Stimulated activated CD8-positive, alpha-beta memory T cell treated with anti-CD3 and anti-CD28 coated beads, Interleukin-4, amount 100 ng/mL, for 1 hour (primary cell): ENCODE measurements around the gene KCNJ12.
"Not testable (repeated sequence)": the region's sequence is repeated elsewhere in the genome, so short reads cannot be mapped to it uniquely, and the experiment has no call there.

Experiments used
- DNase-seq, 2 donors: peaks; one replicate each; pipeline ENCODE4 v3.0.0-alpha.2; 2020; ENCODE audit warnings: low read depth in 2 of 2, low spot score in 1 of 2

The KCNJ12 gene

DNA sequence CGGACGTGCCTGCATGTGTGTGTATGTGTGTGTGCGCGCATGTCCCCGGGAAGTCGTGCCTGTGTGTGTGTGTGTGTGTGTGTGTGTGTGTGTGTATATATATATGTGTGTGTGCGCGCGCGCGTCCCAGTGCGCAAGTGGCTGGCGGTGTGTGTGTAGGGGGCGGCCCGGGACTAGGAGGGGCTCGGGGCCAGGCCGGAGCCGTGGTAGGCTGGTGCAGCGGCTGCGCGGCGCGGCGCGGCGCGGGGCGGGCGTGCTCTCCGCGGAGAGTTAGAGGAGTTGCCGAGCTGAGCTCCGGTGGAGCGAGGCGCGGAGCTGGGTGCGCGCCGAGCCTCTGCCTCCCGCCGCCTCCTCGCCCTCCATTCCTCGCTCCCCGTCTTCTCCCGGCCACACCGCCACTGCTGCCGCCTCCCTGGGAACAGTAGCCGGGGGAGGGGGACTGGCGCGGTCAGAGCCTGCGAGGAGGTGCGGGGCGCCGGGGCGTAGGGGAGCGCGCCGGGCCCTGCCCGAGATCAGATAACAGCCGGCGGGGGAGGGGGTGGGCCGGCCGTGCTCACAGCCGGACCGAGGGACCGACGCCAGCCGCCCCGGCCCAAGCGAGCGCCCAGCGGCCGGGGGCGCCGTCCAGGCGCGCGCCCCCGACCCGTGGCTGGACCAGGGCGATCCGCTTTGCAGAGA is at the start of gene KCNJ12:
Gene KCNJ12 (plus strand): TSS at position 277 of the 678 bp plus-strand sequence. CDS start 38,986 bp downstream, outside the sequence.
- DNase-seq = no peak

DNA sequence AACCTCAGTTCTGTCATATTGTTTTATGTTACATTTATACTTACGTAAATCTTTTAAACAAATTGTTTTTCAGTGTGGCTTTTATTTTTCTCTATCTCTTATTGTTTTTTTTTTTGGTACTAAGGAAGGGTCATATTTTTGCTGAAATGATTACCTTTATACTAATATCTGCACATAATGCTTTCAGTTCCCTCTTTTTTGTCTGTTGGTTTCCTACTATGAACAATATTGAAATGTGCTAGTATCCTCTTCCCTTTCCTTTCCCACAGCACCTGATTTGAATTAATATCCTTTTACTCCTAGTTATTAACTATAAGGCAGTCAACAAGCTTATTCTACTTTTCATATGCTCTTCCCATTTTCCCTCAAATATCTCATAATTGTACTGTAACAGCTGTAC is 48.2 kb upstream of the KCNJ12 start:
- DNase-seq = not testable (repeated sequence)

DNA sequence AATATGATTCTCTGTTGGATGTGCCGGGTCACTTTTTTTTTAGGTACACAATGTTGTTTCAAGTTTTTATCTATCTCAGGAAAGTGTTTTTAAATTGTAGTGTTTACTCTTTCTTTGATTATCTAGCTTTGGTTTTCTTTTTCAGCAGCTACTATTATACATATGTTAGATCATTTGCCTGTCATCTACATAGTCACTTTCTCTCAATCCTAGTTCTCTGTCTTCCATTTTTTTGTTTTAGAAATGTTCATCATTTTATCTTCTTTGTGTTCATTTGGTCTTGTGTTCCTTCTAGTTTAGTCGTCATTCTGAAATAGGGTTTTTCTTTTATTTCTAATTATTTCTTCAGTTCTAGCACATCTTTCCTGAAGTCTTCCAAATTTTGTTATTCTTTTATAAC is 47.4 kb upstream of the KCNJ12 start:
- not testable (repeated sequence) for DNase-seq

DNA sequence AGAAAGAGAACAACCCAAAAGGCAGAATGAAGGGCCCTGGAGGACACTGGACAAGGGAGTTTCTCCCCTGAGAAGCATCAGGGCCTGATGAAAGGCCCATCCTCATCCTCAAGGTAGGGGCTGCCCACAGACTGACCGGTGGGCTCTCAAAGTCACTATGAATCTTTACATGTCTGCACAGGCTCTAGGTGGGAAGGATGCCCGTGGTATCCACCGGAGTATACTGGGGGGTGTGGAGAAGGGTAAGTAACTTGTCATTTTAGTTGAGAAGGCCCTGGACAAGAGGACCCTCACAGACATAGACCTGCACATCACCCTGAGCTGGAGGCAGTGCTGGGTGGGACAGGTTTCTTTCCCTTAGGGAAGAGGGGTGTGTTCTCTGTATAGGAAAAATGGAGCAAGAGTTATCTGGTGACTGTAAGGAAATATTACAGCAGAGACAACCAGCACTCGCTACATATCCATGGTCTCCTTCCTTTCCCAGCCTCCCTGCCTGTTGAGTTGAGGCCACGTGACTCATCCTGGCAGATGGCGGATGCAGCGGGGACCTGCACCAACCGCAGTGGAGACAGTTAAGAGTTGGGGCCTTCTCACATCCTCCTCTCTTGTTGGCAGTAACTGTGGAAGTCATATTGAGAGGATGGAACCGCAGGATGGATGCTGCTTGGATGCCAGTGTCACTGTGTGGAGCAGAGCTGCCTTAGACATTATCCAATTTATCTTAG is 45.6 kb upstream of the KCNJ12 start:
- no peak for DNase-seq

DNA sequence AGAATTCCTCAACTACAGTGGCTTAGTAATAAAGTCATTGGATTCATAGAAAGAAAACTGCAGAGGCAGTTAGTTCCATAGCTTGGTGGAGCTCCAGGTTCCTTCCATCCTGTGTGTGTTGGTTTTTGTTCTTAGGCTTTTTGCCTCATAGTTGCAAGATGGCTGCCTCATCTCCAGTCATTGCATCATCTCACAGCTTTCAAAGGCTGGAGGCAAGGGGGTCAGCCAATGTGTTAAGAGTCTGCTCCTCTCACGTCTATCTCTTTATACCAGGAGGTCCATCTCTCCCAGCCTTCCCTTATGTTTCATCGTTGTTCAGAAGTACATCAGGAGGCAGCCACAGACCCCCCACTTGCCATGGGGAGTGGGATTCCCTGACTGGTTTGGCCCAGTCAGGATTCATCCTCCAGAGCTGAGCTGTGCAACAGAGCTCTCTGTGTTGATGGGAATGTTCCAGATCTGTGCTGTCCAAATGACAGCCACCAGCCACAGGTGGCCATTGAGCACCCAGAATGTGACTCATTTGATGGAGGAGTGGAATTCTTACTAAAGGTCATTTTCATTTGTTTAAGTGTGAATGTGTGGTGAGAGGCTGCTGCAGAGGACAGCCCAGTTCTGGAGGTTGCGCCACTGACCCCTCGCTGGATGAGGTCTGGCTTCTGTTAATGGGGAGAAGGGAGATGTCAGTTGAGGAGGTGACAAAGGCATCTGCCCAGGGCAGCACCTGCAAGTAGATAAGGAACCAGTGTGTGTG is 39.4 kb upstream of the KCNJ12 start:
- not testable (repeated sequence) for DNase-seq

DNA sequence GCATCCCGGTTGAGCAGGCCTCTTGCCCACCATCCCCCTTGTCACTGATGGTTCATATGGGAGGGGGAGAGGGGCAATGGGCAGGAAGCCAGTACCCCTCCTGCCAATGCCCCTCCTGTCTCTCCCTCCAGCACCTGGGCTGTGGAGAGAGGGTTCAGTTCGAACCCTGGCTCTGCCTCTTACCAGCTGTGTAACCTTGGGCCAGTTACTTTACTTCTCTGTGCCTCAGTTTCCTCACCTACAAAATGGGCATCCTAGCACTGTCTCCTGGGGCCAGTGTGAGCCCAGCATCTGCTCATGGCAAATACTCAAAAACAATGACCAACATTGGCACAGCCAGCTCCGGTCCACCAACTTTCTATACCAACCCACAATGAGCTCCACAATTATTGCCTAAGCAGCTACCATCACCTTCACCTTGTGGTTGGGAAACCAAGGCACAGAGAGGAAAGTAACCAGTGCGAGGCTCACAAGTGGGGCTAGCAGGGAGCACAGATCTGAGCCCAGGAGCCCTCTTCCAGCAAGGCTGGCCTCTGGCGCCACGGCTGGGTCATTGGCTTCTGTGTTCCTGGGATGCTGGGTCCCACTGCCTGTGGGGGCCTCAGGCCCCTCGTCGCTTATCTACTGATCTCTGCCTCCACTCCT is 38.1 kb upstream of the KCNJ12 start:
- DNase-seq = not testable (repeated sequence)

DNA sequence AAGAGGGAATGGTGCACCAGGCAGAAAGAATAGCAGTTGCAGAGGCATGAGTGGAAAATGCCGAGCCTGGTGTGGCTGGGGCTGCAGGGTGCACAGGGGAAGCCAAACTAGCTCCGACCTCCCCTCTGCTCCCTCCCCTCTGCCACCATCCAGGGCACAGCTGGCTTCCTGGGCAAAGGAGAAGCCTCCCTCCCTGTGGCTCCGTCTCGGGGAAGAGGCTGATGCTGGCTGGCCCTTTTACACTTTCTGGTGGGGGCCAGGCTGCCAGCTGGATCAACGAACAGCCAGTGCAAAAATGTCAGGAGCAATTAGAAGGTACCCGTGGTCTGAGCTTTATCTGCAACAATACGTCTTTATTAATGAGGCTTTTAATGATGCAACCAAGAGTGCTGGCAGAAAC is 37.1 kb upstream of the KCNJ12 start:
- DNase-seq = no peak

DNA sequence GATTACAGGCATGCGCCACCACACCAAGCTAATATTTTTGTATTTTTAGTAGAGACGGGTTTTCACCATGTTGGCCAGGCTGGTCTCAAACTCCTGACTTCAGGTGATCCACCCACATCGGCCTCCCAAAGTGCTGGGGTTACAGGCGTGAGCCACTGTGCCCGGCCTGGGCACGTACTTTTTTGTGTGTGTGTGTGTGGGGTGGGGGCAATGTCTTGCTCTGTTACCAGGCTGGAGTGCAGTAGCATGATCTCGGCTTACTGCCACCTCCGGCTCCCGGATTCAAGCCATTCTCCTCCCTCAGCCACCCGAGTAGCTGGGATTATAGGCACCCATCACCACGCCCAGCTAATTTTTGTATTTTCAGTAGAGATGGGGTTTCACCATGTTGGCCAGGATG is 36.6 kb upstream of the KCNJ12 start:
- DNase-seq = not testable (repeated sequence)

DNA sequence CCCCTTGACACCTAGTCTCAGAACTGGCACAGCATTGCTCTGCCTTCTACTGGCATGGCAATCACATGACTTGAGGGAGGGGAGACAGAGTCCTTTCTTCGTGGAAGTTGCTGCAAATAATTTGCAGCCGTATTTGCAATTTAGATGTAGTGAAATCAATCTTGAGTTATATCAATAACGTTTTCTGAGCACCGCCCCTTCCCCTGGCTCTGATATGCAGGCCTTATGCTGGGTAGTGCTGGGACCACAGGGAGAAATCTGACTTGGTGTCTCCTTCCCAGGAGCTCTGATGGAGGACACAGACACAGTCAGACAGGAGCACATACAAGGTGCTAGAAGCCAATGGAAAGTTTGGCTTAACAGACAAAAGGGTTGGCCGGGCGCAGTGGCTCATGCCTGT is 35.8 kb upstream of the KCNJ12 start:
- not testable (repeated sequence) for DNase-seq

DNA sequence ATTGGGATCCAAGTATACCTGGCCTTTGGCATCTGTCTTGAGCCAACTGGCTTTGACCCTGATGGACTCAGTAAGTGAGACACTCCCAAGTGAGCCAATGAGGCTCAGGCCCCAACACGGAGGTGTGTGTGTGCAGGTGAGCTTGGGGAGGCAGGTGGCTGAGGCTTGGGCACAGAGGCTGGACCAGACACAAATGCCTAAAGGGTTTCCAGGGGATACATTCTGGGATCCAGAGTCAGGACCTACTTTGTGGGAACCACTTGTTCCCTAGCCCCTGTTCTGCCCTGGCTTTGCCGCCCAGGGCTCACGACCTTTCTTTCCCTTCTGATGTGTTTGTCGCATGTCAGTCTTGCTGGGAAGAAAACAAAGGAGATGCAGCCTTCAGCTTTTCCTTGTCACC is 34.9 kb upstream of the KCNJ12 start:
- not testable (repeated sequence) for DNase-seq

DNA sequence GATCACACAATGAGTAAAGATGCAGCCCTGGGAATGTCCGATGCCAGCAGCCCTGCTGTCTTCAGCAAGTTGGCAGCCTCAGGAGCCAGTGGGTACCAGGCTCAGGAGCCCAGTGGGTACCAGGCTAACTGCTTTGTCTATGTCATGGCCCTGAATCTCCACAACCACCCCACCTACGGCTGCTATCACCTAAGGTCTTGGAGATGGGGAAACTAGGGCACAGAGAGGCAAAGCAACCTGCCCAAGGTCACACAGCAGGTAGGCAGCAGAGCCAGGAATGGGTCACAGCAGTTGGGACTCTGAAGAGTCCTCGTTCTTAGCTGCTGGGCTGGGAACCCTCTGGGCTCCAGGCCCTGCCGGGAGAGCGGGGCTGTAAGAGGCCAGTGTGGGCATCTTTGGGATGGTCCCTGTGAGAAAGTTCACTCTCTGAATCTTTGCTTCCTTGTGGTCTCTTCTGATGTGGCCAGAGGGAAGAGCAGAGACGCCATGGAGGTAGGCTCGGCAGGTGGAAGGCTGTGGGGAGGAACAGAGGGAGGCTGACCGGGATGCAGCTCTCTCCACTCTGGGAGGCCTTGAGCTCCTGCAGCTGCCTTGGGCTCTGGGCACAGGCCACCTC is 34.1 kb upstream of the KCNJ12 start:
- not testable (repeated sequence) for DNase-seq

DNA sequence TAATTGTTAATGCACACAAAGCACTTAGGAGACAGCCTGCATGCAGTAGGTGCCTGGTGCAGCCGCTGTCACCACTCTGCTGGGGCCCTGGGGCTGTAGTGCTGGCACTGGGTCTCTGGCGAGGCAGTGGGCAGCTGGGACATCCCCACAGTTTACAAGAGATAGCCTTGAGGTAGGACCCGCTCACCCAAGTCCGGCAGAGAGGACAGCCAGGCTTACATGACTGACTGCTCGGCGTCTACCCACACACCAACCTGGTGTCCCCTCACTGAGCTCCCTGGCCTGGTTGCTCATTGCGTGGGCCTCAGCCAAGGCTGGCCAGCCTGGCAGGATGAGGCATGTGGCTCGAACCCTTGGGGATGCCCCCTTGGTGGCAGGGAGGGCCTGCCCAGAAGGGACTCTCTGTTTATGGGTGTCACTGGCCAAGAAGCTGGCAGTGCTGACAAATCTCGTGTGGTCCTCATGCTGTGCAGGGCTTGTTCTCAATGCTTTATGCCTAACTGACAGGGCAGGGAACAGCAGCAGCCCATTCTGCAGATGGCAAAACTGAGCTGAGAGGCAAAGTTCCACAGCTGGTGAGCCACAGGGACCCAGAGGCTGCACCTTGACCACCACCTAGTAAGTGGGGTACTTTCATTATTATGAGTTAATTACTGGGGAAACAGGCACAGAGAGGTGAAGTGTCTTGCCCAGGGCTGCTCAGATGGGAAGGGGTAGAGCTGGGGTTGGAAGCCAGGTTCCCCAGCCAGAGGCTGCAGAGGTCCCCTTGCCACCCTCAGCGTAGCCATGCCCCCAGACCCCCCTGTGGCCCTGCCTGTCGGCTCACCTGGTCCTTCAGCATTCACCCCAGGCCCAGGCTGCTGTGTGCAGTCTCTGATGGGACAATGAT is 32.9 kb upstream of the KCNJ12 start:
- DNase-seq = not testable (repeated sequence)

DNA sequence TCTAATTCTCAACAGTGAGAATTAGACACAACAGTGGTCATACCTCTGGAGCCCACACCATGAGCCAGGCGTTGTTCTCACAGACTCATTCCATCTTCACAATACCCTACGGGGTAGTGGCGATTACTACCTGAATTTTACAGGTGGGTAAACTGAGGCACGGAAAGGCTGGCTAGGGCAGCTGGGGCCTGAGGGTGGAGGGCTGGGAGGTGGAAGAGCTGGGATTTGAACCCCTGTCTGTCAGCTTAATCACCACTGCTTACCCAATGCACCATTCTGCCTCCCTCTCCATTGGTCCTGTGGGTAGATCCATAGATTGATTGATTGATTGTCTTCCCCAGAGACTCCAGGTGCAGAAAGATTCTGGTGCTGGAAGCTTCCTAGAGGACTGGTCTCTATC is 31.4 kb upstream of the KCNJ12 start:
- not testable (repeated sequence) for DNase-seq

DNA sequence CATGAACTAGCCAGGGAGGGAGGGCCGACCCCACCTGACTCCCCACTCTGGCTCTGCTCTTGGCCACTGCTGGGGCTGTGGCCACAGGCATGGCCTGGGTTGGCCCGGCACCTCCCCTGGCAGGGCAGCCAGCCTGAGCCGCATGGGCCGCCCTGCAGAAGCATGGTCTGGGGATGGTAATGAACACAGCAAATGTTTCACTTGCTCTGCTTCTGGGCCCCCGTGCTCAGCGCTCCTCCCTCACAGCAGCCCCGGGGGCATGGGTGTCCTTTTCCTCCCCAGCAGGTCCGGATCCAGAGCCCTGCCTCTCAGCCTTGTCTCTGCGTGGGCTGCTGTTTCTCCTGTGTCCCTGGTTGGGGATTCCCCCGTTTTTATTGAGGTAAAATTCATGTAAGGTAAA is 30.9 kb upstream of the KCNJ12 start:
- no peak for DNase-seq

DNA sequence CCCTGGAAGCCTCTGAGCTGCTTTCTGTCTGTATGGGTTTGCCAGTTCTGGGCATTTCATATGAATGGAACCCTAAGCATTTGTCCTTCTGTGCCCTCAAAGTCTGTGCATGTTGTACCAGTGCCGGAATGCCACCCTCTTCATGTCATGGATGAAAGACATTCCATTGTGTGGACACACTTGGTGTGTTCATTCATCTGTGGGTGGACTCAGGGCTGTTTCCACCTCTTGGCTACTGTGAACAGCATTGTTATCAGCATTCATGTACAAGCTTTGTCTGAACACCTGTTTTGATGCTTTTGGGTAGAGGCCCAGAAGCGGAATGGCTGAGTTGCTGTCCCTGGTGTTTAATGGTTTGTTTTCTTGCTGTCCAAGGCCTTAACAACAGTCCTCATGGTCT is 30.1 kb upstream of the KCNJ12 start:
- not testable (repeated sequence) for DNase-seq

DNA sequence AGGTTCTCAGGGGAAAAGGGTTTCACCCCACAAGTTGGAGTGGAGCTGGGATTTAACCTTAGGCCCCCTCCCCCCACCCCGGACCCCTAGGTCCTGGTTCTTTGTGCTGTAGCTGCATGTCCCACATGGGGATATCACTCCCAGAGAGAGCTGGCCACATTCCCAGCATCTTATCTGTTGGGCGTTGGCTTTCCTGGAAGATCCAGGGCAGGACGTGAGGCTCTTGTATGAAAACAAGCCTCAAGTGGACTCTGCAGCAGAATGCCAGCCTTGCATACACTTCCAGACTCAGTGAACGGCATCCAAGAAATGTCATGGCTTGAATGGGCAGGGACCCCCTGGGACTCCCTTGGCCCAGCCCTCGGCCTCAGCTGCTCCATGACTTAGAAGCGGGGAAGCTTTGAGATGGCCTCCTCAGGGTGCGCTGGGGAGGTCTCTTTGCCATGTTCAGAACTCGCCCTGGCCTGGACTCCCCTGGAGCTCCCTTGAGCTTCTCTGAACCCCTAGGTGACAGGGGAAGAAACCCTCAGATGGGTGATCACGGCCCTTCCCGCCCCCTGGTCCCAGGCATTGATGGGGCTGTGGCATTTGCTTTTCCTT is 29.4 kb upstream of the KCNJ12 start:
- not testable (repeated sequence) for DNase-seq

DNA sequence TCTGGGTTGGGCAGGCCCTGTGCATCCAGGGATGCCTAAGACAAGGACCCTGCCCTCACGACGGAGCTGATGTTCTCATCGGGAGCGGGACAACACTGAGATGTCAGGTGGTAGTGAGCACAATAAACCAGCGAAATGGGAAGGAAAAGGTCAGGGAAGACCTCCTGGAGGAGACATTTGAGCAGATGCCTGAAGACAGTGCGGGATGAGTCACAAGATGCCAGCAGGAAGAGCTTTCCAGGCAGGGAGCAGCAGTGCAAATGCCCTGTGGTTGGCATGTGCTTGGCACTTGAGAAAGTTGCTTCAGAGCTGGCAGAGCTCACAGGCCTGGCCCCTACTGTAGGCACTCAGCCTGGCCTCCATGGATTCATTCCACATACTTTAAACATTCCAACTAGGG is 28.5 kb upstream of the KCNJ12 start:
- DNase-seq = not testable (repeated sequence)

DNA sequence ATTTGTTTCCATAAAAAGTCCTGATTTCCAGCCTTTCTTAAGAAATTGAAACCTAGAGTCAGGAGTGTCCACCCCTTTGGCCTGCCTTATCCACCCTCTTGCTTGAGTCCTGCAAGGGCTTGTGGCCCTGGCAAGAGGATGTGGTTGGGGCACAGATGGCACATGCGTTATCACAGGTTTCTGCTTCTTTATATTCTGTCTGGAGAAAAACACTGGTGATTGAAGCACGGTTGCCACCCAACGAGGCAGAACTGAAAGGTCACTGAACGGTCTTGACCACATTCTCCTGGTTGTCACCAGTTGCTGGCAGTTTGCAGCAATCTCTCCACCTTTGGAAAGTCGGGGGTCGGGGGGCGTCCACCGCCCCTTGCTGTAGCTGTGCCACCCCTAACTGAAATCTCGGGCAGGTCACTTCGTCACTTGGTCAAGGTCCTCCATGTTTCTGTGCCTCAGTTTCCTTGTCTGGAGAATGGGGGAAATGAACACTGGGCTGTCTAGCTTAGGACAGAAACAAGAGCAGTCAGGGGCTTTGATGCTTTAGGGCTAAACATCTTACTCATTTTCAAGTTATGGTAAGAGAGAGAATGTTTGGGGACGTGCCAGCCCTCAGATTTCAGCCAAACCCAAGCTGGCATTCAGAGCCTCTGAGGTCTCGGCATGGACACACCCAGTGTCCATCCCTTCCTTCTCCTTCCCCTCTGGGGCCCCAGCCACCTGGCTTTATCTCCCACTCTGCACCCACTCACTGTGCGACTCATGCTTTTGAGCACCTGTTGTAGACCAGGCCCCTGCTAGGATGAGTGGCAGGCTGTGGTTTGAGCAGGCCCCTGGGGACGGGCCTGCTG is 27.9 kb upstream of the KCNJ12 start:
- not testable (repeated sequence) for DNase-seq

DNA sequence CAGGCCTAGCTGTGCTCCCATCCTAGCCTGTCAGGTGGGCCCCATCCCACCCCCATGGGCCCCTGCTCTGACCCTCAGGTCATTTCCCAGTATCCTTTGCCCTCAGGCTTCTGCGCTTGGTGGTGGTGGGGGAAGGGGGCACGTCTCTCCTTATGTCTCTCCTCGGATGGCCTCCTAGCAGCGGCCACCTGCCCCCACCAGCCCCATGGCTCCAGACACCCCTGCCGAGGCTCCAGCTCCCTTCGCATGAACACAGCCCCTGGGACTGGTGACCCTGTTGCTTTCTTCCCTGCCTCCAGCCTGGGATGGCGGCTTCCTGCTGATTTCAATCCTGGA is 27.3 kb upstream of the KCNJ12 start:
- not testable (repeated sequence) for DNase-seq
